Measurements from ENCODE around the gene NTM.

The NTM gene

GRCh38 chr11:132058211-132058772 lies 687.9 kb downstream of the NTM start:
- Histone ChIP-seq H3F3A (ENCODE audit: control insufficient read depth, insufficient read depth) (no peaks in the 10 kb centered on the region), H3K4me3 (ENCODE audit: low read length) (no peak overlapping the region), H3K9me2 (replicated peaks; ENCODE audit: control insufficient read depth, low read length) (no peaks in the 10 kb centered on the region), H3K9me3 (ENCODE audit: control insufficient read depth, insufficient read depth, low read length) (no peaks in the 10 kb centered on the region), H3K4me1 (ENCODE audit: control insufficient read depth, low read length) (no peaks in the 10 kb centered on the region), H3K27me3 (ENCODE audit: control insufficient read depth, low read length) (no peaks in the 10 kb centered on the region), H3K36me3 (ENCODE audit: control insufficient read depth, low read length) (no peaks in the 10 kb centered on the region), H3K27ac (ENCODE audit: low read depth, low read length) (no peak overlapping the region), H3K4me2 (ENCODE audit: low read length) (no peak overlapping the region), H3K79me2 (ENCODE audit: control insufficient read depth, low read length) (no peaks in the 10 kb centered on the region), H4K20me1 (ENCODE audit: control insufficient read depth, insufficient read depth, low read depth, low read length) (no peaks in the 10 kb centered on the region)
- TF ChIP-seq EZH2phosphoT487 (IDR thresholded peaks at IDR 0.05; ENCODE audit: borderline replicate concordance, low read length) (no peak), CTCF (IDR thresholded peaks at IDR 0.05; ENCODE audit: low read depth, low read length, poor library complexity, severe bottlenecking) (no peak)

- no peaks in the 10 kb centered on the region for H4K20me1 ChIP-seq (ENCODE audit: control insufficient read depth, insufficient read depth, low read depth, low read length)
- no peak overlapping the region for H3K27ac ChIP-seq (ENCODE audit: low read depth, low read length)
- H3K27me3 ChIP-seq (ENCODE audit: control insufficient read depth, low read length): no peaks in the 10 kb centered on the region
- H3K4me2 ChIP-seq (ENCODE audit: low read length): no peak overlapping the region
- H3F3A ChIP-seq (ENCODE audit: control insufficient read depth, insufficient read depth): no peaks in the 10 kb centered on the region
- H3K9me3 ChIP-seq (ENCODE audit: control insufficient read depth, insufficient read depth, low read length): no peaks in the 10 kb centered on the region
- TF ChIP-seq EZH2phosphoT487 (IDR thresholded peaks at IDR 0.05; ENCODE audit: borderline replicate concordance, low read length): no peak
- no peak for TF ChIP-seq CTCF (IDR thresholded peaks at IDR 0.05; ENCODE audit: low read depth, low read length, poor library complexity, severe bottlenecking)
- H3K79me2 ChIP-seq (ENCODE audit: control insufficient read depth, low read length): no peaks in the 10 kb centered on the region
- no peak overlapping the region for H3K4me3 ChIP-seq (ENCODE audit: low read length)
- no peaks in the 10 kb centered on the region for H3K4me1 ChIP-seq (ENCODE audit: control insufficient read depth, low read length)
- 0 out of 2 replicates have a peak, but pooled peaks cover 3% of the 10 kb centered on the region for H3K9me2 ChIP-seq (replicated peaks; ENCODE audit: control insufficient read depth, low read length)
- no peaks in the 10 kb centered on the region for H3K36me3 ChIP-seq (ENCODE audit: control insufficient read depth, low read length)
Observed at GRCh38 chr11:132060567-132060966, 690.2 kb downstream of the NTM start.

GRCh38 chr11:132062031-132062430 lies 691.6 kb downstream of the NTM start:
- no peak overlapping the region for H3K27ac ChIP-seq (ENCODE audit: low read depth, low read length)
- TF ChIP-seq CTCF (IDR thresholded peaks at IDR 0.05; ENCODE audit: low read depth, low read length, poor library complexity, severe bottlenecking) (no peak), EZH2phosphoT487 (IDR thresholded peaks at IDR 0.05; ENCODE audit: borderline replicate concordance, low read length) (no peak)
- 0 out of 2 replicates have a peak, but pooled peaks cover 3% of the 10 kb centered on the region for H3K9me2 ChIP-seq (replicated peaks; ENCODE audit: control insufficient read depth, low read length)
- H3K4me2 ChIP-seq (ENCODE audit: low read length): no peak overlapping the region
- no peaks in the 10 kb centered on the region for H4K20me1 ChIP-seq (ENCODE audit: control insufficient read depth, insufficient read depth, low read depth, low read length)
- no peaks in the 10 kb centered on the region for H3K4me1 ChIP-seq (ENCODE audit: control insufficient read depth, low read length)
- no peaks in the 10 kb centered on the region for H3K36me3 ChIP-seq (ENCODE audit: control insufficient read depth, low read length)
- no peaks in the 10 kb centered on the region for H3K27me3 ChIP-seq (ENCODE audit: control insufficient read depth, low read length)
- no peak overlapping the region for H3K4me3 ChIP-seq (ENCODE audit: low read length)
- H3K79me2 ChIP-seq (ENCODE audit: control insufficient read depth, low read length): no peaks in the 10 kb centered on the region
- H3F3A ChIP-seq (ENCODE audit: control insufficient read depth, insufficient read depth): no peaks in the 10 kb centered on the region
- no peaks in the 10 kb centered on the region for H3K9me3 ChIP-seq (ENCODE audit: control insufficient read depth, insufficient read depth, low read length)
